ENCODE measurements around the gene CRISP2.
"Not testable (repeated sequence)": the region's sequence is repeated elsewhere in the genome, so short reads cannot be mapped to it uniquely, and the experiment has no call there.

The CRISP2 gene
- total RNA-seq = 0 reads per million in 2 donors

DNA sequence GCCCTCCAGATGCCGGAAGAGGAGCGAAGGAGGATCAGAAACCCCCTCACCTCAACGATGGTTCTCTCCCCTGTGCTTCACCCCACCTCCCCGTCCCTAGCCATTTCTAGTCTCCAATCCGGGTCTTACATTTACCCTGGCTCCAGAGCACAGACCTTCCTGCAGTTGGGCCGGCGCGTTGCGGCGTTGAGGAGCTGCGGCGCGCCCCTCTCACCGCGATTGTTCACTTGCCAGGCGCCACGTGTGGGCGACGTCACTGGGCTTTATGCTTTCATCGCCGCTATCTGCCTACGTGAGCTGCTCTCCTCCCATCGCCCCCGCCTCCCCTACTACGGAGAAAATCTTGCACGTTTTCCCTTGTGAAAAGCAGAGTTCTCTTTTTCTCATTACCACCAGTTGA, at the start of gene CRISP2:
TSS of gene CRISP2 (minus strand) at position 198 of the 400 bp plus-strand sequence. CDS start 4,347 bp downstream, outside the sequence.
- no peak for DNase-seq

DNA sequence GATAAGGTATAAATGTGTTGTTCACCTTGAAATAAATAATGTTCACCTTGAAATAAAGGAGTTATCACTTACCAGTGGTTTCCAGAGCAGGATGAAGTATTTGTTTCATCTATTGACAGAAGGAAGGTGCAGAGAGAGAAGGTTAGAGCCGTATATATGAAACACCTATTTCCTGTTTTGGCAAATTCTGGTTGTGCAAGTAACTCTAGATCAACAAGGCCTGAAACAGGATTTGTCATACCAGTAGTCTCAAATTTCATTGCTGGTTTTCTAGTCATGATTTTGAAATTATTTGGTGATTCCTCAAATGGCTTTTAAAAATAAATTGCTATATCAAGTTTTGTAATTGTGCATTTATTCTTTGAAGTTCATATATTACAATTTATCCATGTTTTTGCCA, 30.9 kb upstream of the CRISP2 start, which contains the start of gene CRISP3:
TSS of gene CRISP3 (minus strand) at position 130 of the 400 bp plus-strand sequence. CDS start at position 109, 21 bp downstream.
- no peak for DNase-seq

GRCh38 chr6:49743429-49743828, 30.1 kb upstream of the CRISP2 start:
- DNase-seq = no peak

DNA sequence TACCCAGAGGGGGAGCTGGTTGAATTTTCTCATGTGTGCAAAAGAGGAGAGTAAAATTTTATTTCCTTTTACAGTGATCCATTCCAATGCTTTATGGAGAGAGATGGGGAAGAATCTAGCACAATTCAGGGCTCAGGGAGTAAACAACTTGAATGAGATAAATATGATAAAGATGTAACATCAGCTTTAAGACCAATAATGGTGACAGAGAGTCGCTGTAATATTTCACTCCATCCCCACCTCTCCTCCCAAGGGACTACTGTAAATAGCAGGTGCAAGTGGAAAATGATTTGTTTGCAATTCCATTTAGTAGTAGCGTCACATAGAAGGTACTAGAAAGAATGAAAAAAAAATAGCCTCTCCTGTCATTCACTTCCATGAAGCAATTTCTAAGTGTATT, 26.1 kb upstream of the CRISP2 start:
- DNase-seq = no peak

- DNase-seq = no peak
Observed at GRCh38 chr6:49736017-49736508, 22.7 kb upstream of the CRISP2 start.

DNA sequence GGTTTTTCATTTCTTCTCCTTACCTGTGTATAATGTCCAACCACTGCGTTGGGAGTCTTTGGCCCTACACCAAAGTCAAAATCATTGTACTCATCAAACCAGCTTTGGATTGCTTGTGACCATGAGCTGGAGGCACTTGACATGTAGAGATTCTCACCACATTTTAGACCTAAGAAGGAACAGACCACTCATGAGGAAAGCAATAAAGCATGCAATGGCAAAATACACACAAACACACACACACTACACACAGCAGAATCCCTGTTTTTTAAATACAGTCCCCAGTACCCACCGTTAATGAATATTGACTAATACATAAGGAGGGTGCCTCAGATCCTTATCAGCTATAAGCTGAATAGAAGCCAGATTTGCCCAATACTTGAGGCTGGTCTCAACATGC, 20.3 kb upstream of the CRISP2 start:
- no peak for DNase-seq

DNA sequence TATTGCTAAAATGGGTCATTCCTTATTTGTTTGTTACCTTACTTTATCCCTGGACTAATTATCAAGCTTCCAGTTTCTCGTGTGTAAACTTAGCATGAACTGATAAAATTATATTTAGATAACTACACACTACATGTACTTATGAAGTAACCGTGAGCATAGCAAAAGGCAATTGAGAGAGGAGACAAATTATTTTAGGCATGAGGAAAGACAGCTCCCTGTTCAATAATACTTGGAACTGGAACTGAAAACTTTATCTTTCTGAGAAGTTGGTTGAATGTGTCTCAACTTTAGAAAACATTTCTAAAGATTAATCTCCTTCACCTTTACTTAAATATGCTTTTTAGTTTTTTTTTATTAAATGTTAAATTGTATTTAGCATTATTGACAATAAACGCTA, 19.4 kb upstream of the CRISP2 start:
- DNase-seq = no peak

DNA sequence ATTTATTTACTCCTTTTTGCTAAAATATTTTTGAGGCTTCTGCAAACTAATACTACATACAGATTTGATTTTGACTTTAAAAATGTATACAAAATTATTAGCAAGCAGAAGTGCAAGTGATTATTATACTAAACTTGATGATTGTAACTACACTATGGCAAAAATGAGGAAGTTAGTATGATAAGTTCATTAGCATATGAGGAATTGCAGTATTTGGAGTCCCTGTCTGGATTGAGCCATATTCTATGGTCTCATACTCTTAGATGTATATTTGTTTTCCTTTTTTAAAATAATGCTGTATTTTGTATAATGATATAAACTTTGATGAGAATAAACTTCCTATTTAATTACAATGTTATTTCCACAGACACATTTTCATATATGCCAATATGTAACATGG, 16.9 kb upstream of the CRISP2 start:
- DNase-seq = no peak

GRCh38 chr6:49723917-49724316, 10.6 kb upstream of the CRISP2 start:
- DNase-seq = not testable (repeated sequence)

DNA sequence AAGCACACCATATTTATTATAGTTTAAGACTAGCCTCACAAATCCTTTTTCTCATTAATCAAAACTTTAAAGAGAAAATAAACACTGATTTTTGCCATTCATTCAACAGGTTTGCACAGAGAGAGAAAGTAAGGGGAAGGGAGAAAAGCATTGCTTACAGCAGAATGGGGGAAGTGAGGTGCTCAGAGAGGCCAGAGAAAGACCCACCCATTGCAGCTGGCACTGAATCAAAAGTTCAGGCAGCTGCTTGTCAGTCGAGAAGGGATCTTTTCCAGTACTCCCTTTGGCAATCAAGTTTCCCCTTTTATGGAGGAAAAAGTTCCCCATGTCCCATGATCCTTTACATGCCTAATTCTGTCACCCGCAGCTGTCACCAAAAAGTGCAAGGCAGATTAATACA, 8.0 kb upstream of the CRISP2 start:
- DNase-seq = no peak

GRCh38 chr6:49720372-49720771, 7.0 kb upstream of the CRISP2 start:
- no peak for DNase-seq

DNA sequence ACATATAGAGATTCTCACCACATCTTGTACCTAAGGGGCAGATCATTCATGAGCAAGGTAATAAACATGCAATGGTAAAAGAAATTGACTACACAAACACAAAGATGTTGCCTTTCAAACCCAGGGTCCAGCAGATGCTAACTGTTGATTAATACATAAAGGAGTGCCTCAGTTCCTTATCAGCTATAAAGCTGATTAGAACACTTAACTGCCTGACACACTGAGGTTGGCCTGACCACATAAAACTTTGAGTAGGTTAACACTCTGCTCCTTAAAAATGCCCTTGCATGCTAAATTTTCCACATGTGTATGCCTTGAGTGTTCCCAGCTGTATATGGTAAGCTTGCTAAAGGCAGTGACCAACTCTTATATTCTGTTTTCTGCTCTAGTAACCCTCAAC, 14.9 kb downstream of the CRISP2 start:
- no peak for DNase-seq

DNA sequence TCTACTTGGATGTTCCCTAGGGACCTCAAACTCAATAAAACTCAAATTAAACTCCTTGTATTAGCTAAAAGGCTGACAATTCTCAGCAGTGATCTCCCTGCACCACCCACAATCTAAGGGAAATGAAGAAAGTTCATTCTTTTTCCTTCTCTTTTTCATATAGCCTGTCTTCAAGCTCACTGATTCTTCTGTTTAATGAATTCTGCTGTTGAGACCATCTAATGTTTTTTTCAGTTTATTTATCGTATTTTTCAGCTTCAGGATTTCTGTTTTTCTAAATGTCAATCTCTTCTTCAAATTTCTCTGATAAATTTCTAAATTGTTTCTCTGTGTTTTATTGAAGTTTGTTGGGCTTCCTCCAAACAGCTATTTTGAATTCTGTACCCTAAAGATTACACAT, 19.8 kb downstream of the CRISP2 start:
- no peak for DNase-seq

DNA sequence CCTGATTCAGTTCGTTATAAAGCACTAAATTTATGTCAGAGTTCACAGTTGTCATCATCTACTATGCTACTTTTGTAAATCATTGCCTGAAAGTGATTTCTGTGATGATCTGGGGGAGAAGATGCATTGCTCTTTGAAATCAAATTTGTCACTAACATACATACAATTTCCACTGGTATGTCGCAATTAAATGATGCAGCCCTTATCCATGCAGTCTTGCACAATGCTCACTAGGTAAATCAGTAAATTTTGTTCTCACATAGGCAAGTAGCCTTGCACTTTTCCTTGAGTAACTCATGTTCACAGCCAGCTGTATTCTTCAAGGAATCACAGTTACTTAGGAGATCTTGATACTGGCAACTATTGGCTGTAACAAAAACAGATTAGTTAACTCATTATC, 20.8 kb downstream of the CRISP2 start:
- DNase-seq = no peak

DNA sequence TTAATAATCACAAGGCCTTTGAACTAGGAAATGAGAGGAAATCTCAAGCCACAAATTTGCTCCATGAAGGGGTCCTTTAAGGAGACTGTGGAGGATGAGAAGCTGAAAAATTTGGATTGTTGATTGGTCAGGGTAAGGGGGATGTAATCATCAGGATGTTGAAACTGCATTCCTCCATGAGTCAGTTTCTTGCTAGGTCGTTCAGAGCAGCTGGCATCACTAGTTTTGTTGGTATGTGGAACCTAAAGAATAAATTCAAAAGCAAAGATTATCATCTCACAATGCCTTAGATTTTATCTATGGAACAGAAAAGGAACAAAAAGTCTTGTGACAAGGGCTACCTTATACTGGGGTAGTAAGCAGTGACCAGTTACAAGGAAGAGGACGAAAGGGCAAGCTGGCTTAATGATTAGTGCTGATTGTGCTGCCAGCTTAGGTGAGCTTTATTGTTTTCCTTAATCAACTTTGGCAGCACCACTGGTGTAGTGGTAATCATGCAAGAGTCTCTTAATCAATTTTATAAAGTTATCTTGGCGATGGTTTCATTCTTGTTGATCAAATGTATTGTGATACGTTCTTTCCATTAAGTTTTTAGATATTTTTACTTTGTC, 36.6 kb downstream of the CRISP2 start:
- DNase-seq = no peak

- no peak for DNase-seq
Observed at GRCh38 chr6:49675816-49676215, 37.5 kb downstream of the CRISP2 start.

- DNase-seq = no peak
Observed at GRCh38 chr6:49668083-49668511, 45.2 kb downstream of the CRISP2 start.

DNA sequence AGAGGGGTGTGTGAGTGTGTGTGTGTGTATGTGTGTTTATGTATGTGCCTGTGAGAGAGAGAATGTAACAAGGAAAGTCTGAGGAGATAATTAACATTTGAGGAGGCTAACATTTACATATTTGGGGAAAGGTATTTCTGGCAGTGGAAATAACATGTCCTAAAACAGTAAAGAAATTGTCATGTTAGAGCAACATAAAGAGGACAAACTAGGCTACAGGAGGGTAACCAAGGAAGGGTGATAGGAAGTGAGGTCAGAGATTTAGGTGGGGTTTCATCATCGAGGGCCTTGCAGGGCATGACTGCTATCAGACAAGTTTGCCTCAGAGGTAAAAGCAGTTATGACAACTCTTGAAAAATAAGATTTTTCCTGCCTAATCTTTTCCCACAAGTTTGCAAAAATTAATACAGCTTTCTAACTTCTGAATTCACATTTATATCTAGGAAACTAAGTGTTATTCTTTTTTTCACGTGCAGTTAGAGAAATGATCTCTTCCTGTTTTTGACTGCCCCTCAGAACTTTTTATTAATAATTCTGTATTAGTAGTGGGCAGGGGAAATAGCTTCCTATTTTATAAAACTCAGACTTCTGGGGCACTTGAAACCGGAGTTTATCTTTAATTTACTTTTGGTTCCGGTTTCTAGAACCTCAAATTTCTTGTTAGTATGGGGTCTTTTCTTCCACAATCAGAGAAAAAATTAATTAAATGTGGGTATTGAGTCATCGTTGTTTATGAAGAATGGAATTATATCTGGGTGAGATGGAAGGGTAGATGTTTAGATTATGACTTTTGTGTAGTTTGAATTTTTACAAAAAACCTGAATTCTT, 46.2 kb downstream of the CRISP2 start:
- no peak for DNase-seq

DNA sequence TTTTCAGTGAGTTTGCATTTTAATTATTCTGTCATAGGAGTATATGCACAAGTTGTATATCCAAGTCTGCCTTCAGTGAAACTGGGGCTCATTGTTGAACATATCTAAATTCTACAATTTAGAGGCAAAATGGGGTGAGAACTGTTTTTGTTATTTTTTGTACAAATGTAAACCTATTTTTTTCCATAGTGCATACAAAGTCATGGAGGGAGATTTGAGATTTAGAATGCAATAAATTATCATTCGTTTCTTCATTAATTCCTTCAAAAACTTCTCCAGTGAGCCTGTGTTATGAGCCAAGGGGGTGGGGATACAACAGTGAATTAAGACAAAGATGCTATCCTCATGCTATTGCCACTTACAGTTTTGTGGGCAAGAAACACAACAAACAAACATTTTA, 46.9 kb downstream of the CRISP2 start:
- no peak for DNase-seq

GRCh38 chr6:49664817-49665216, 48.5 kb downstream of the CRISP2 start:
- DNase-seq = no peak

GRCh38 chr6:49664054-49664453, 49.3 kb downstream of the CRISP2 start:
- not testable (repeated sequence) for DNase-seq

GRCh38 chr6:49662892-49663261, 50.5 kb downstream of the CRISP2 start:
- DNase-seq = no peak

DNA sequence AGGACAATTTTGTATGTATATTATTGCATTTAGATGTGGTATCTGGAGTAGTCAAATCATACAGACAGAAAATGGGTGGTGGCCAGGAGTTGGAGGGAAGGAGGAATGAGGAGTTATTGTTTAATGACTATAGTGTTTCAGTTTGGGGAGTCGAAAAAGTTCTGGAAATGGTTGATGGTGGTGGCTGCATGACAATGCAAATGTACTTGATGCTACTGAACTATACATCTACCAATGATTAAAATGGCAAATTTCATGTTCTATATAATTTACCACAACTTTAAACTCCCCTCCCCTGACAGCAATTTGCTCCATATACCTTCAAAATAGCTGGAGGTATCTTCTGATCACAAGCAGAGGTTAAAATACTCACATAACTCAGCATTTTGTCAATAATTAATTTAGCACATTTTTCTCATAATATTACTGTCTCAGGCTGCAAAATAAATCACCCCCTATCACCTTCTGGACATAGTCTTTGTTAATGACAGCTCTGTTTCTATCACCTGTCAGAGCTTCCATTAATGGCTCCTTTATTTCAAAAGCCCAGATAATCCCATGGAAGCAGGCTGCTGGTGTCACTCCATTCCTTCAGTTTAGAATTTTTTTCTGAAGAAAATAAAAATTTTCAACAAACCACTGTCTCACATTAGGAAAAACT, 51.0 kb downstream of the CRISP2 start:
- DNase-seq = no peak

DNA sequence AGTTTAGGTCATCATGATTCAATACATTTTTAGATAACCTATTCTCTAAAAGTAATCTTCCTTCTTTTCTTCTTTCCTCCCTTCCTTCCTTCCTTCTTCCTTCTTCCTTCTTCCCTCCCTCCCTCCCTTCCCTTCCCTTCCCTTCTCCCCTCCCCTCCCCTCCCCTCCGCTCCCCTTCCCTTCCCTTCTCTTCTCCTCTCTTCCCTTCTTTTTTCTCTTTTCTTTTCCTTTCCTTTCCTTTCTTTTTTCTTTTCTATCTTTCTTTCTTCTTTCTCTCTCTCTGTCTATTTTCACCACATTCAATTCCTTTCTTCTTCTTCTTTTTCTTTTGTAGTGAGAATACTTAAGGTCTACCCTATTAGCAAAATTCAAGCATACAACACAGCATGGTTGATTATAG, 59.4 kb downstream of the CRISP2 start:
- no peak for DNase-seq

All from T-helper 9 cell (primary cell).